ENCODE measurements around the gene ZG16.

DNA sequence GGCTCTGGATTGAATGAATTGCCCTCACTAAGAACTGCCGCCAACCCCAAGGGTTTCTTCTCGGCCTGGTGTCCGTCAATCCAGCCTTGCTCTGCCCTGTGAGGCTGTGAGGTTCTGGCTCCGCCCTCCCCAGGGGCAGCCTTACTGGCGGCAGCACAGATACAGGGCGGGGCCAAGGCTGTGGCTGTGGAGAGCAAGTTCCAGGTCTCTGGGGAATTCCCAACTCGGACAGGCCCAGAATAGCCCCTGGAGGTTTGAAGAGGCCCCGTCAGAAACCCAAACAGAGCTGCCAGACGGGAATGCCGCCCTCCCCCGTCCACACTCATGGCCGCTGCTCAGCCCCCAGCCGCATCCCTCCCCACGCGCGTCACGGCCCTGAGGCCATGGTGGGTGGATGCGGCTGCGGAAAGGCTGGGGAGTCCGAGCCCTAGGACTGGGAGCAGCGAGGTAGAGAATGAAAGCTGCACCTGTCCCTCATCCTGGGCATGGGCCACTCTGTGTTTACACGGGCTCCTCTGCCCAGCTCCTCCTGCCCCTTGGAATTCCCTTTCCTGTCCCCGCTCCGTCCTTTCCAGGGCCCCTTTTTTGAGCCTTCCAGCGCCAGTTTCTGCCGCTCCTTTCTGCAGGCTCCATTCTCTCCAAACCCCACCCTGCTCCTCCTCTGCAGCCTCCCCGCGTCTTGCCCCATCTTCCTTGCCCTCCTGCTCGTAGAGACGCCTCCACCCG, 33.3 kb downstream of the ZG16 start:
- TF ChIP-seq, protein P1, sequence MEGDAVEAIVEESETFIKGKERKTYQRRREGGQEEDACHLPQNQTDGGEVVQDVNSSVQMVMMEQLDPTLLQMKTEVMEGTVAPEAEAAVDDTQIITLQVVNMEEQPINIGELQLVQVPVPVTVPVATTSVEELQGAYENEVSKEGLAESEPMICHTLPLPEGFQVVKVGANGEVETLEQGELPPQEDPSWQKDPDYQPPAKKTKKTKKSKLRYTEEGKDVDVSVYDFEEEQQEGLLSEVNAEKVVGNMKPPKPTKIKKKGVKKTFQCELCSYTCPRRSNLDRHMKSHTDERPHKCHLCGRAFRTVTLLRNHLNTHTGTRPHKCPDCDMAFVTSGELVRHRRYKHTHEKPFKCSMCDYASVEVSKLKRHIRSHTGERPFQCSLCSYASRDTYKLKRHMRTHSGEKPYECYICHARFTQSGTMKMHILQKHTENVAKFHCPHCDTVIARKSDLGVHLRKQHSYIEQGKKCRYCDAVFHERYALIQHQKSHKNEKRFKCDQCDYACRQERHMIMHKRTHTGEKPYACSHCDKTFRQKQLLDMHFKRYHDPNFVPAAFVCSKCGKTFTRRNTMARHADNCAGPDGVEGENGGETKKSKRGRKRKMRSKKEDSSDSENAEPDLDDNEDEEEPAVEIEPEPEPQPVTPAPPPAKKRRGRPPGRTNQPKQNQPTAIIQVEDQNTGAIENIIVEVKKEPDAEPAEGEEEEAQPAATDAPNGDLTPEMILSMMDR (IDR thresholded peaks at IDR 0.05; ENCODE audit: low read length): no peak
- no peak for TF ChIP-seq EZH2 (IDR thresholded peaks at IDR 0.05; ENCODE audit: borderline replicate concordance, low read length)

Data from OCI-LY1 (cell line).